HL-60 (cell line): ENCODE results near the gene GTPBP6.

ENCODE experiments used
- DNase-seq, 2 experiments: peaks; one replicate each; pipeline ENCODE4 v3.0.0-alpha.2; 2010 to 2020; ENCODE audit warnings: low read depth in 1 of 2, low spot score in 1 of 2
- H3K27ac ChIP-seq: fragments of 250-450 bp; sonication (Bioruptor Pico); replicated peaks from 2 replicates; pipeline ENCODE4 v1.5.1; 2020; ENCODE audit warnings: mild to moderate bottlenecking, moderate library complexity
- H3K27me3 ChIP-seq: fragments of 250-450 bp; sonication (Bioruptor Pico); 2 replicates; pipeline ENCODE4 v1.5.1; 2021; ENCODE audit warnings: mild to moderate bottlenecking, moderate library complexity; ENCODE audit not compliant: insufficient read depth, poor library complexity, severe bottlenecking
- H3K4me3 ChIP-seq: replicated peaks from 2 replicates; pipeline ENCODE4 v1.5.1; 2011; ENCODE audit warnings: mild to moderate bottlenecking, control low read depth, low read length; ENCODE audit not compliant: insufficient read depth
- GABPA ChIP-seq: IDR thresholded peaks from 2 replicates; pipeline ENCODE4 v1.6.1; 2012; ENCODE audit warnings: low read depth
- POLR2AphosphoS5 ChIP-seq: IDR thresholded peaks from 2 replicates; pipeline ENCODE4 v1.6.1; 2012; ENCODE audit warnings: low read depth
- REST ChIP-seq: IDR thresholded peaks from 2 replicates; pipeline ENCODE4 v1.6.1; 2012; ENCODE audit warnings: low read depth; ENCODE audit not compliant: insufficient replicate concordance
- SPI1 ChIP-seq: IDR thresholded peaks from 2 replicates; pipeline ENCODE4 v1.6.1; 2012; ENCODE audit warnings: low read depth, mild to moderate bottlenecking, borderline replicate concordance
- TF ChIP-seq, protein P1 (sequence below): IDR thresholded peaks from one replicate; pipeline ENCODE4 v1.5.1; 2011; ENCODE audit warnings: low read length, control low read depth, inconsistent platforms; ENCODE audit not compliant: insufficient read depth

Gene GTPBP6

GRCh38 chrX:323721-324628 lies 5.4 kb upstream of the GTPBP6 start:
- Histone ChIP-seq H3K4me3 (no peak overlapping the region), H3K27me3 (no peaks in the 10 kb centered on the region), H3K27ac (no peak overlapping the region)
- TF ChIP-seq POLR2AphosphoS5 (no peak), SPI1 (no peak), GABPA (no peak), REST (no peak)
- TF ChIP-seq, protein P1, sequence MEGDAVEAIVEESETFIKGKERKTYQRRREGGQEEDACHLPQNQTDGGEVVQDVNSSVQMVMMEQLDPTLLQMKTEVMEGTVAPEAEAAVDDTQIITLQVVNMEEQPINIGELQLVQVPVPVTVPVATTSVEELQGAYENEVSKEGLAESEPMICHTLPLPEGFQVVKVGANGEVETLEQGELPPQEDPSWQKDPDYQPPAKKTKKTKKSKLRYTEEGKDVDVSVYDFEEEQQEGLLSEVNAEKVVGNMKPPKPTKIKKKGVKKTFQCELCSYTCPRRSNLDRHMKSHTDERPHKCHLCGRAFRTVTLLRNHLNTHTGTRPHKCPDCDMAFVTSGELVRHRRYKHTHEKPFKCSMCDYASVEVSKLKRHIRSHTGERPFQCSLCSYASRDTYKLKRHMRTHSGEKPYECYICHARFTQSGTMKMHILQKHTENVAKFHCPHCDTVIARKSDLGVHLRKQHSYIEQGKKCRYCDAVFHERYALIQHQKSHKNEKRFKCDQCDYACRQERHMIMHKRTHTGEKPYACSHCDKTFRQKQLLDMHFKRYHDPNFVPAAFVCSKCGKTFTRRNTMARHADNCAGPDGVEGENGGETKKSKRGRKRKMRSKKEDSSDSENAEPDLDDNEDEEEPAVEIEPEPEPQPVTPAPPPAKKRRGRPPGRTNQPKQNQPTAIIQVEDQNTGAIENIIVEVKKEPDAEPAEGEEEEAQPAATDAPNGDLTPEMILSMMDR: no peak
- DNase-seq: peak in 1 of 2 experiments; percentile 42

GRCh38 chrX:320126-320783 lies 1.7 kb upstream of the GTPBP6 start:
- TF ChIP-seq SPI1 (no peak), GABPA (no peak), REST (no peak), POLR2AphosphoS5 (no peak)
- TF ChIP-seq, protein P1: no peak
- Histone ChIP-seq H3K4me3 (peak overlapping the region; percentile 56), H3K27me3 (no peaks in the 10 kb centered on the region), H3K27ac (peak overlapping the region; percentile 89)
- peak in 1 of 2 experiments; percentile 41 for DNase-seq

DNA sequence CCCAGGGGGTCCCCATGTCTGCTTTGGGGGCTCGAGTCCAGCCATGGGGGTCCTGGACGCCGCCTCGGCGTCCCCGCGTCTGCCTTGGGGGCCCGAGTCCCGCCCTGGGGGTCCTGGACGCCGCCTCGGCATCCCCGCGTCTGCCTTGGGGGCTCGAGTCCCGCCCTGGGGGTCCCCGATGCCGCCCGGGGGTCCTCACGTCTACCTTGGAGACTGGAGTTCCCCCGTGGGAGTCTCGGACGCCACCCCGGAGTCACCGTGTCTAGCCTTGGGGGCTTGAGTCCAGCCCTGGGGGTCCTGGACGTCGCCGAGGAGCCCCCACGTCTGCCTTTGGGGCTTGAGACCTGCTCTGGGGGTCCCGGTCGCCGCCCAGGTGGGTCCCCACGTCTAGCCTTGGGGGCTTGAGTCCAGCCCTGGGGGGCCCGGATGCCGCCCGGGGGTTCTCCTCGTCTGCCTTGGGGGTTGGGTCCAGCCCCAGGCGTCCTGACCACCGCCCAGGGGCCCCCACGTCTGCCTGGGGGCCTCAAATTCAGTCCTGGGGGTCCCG lies 1.1 kb upstream of the GTPBP6 start:
- no peak for DNase-seq
- Histone ChIP-seq H3K27ac (peak overlapping the region; percentile 89), H3K4me3 (peak overlapping the region; percentile 56), H3K27me3 (no peaks in the 10 kb centered on the region)
- TF ChIP-seq, protein P1: no peak
- TF ChIP-seq SPI1 (no peak), GABPA (no peak), POLR2AphosphoS5 (no peak), REST (no peak)
